Measurements from ENCODE around the gene CABLES2. TPM values are rescaled to one million over a fixed set of nuclear protein-coding genes. Genes with fewer than 3 reads are reported as not detected.

CABLES2 gene
- total and polyA plus RNA-seq, 2 donors (not counting 3 experiments of a cell fraction or from before 2014, with no cell fraction given) = 7.8 to 9.9 TPM

GRCh38 chr20:62418709-62419487 lies 11.8 kb upstream of the CABLES2 start:
- no peak overlapping the region for H2AFZ ChIP-seq (ENCODE audit: low read depth, low read length)
- ChIA-PET POLR2A (no interaction called here), CTCF (interaction anchor here (1.0 kb wide), 1 partner anchor 9 kb away, joined by 3 read pairs; no protein-coding TSS in a partner anchor)
- BruUV-seq (replicated peaks) = no TSS peak
- intact Hi-C loops (cut with micrococcal nuclease) (no loop called here), dilution Hi-C loops (cut with MboI; ENCODE audit: extremely low pct_ligation_motif_present, low sequenced_read_pairs) (no loop called here)
- DNase-seq (ENCODE audit: low read depth, low spot score) (no peak), FAIRE-seq (no peak)
- H4K20me1 ChIP-seq (replicated peaks; ENCODE audit: control insufficient read depth, extremely low read depth, insufficient read depth, low read length) = no peaks in the 10 kb centered on the region
- no peaks in the 10 kb centered on the region for H3K36me3 ChIP-seq (ENCODE audit: control insufficient read depth in 2 of 2, extremely low read depth in 1 of 2, insufficient read depth in 2 of 2, low read length in 2 of 2)
- H3K4me1 ChIP-seq (ENCODE audit: control insufficient read depth, extremely low read depth, insufficient read depth, low read length) = no peaks in the 10 kb centered on the region
- H3K79me2 ChIP-seq (ENCODE audit: control insufficient read depth, insufficient read depth, low read length) = no peaks in the 10 kb centered on the region
- no peak overlapping the region for H3K4me3 ChIP-seq (replicated peaks in 1 of 3; ENCODE audit: insufficient read depth in 1 of 3, low read depth in 1 of 3, low read length in 3 of 3)
- H3K27me3 ChIP-seq (ENCODE audit: control insufficient read depth in 2 of 2, insufficient read depth in 2 of 2, low read length in 2 of 2) = no peaks in the 10 kb centered on the region
- H3K9me3 ChIP-seq (replicated peaks; ENCODE audit: control insufficient read depth, insufficient read depth, low read length) = no peaks in the 10 kb centered on the region
- H3K4me2 ChIP-seq (ENCODE audit: insufficient read depth, low read length) = no peak overlapping the region
- no peak overlapping the region for H3K9ac ChIP-seq (replicated peaks; ENCODE audit: extremely low read depth, insufficient read depth, low read length)
- no peak overlapping the region for H3K27ac ChIP-seq (ENCODE audit: insufficient read depth, low read depth, low read length)
- no peak for TF ChIP-seq MAX (IDR thresholded peaks at IDR 0.05; ENCODE audit: insufficient read depth, insufficient read length)
- no peak for TF ChIP-seq JUN (IDR thresholded peaks at IDR 0.05; ENCODE audit: borderline replicate concordance, insufficient read depth, insufficient read length, low read depth)
- TF ChIP-seq GATA2 (IDR thresholded peaks at IDR 0.05; ENCODE audit: insufficient read depth, insufficient read length, low read depth, low read length) = no peak
- no peak for TF ChIP-seq EZH2 (IDR thresholded peaks at IDR 0.05; ENCODE audit: borderline replicate concordance, low read depth, low read length, severe bottlenecking)
- TF ChIP-seq, protein P1, sequence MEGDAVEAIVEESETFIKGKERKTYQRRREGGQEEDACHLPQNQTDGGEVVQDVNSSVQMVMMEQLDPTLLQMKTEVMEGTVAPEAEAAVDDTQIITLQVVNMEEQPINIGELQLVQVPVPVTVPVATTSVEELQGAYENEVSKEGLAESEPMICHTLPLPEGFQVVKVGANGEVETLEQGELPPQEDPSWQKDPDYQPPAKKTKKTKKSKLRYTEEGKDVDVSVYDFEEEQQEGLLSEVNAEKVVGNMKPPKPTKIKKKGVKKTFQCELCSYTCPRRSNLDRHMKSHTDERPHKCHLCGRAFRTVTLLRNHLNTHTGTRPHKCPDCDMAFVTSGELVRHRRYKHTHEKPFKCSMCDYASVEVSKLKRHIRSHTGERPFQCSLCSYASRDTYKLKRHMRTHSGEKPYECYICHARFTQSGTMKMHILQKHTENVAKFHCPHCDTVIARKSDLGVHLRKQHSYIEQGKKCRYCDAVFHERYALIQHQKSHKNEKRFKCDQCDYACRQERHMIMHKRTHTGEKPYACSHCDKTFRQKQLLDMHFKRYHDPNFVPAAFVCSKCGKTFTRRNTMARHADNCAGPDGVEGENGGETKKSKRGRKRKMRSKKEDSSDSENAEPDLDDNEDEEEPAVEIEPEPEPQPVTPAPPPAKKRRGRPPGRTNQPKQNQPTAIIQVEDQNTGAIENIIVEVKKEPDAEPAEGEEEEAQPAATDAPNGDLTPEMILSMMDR (IDR thresholded peaks at IDR 0.05; ENCODE audit: extremely low read depth in 1 of 2, insufficient read depth in 1 of 2, low read depth in 1 of 2, low read length in 2 of 2) = no peak
- no peak for TF ChIP-seq POLR2AphosphoS5 (IDR thresholded peaks at IDR 0.05; ENCODE audit: insufficient read depth, low read depth, low read length)
- no peak for TF ChIP-seq POLR2A (IDR thresholded peaks at IDR 0.05; ENCODE audit: low read depth, low read length)
- TF ChIP-seq FOS (IDR thresholded peaks at IDR 0.05; ENCODE audit: borderline replicate concordance, insufficient read depth, low read length) = no peak
- no peak for TF ChIP-seq MYC (IDR thresholded peaks at IDR 0.05; ENCODE audit: low read depth, low read length)
- no peaks in the 10 kb centered on the region for H3K9me1 ChIP-seq (replicated peaks; ENCODE audit: control insufficient read depth, extremely low read depth, insufficient read depth, low read length)
